GM08714 (cell line): Measurements from ENCODE around the gene RAB40C.
A peak's percentile ranks its signal among the peaks of the same experiment; 100 is the strongest.

ENCODE experiments used
- H3K4me3 ChIP-seq: fragments of 200-500 bp; sonication (Bioruptor generic); 2 replicates; pipeline ENCODE4 v1.5.1; 2014; ENCODE audit warnings: mild to moderate bottlenecking, low read length, inconsistent platforms
- ZNF274 ChIP-seq: IDR thresholded peaks from 2 replicates; pipeline ENCODE4 v1.6.1; 2012; ENCODE audit warnings: mild to moderate bottlenecking, low read depth, low read length

Gene RAB40C

DNA sequence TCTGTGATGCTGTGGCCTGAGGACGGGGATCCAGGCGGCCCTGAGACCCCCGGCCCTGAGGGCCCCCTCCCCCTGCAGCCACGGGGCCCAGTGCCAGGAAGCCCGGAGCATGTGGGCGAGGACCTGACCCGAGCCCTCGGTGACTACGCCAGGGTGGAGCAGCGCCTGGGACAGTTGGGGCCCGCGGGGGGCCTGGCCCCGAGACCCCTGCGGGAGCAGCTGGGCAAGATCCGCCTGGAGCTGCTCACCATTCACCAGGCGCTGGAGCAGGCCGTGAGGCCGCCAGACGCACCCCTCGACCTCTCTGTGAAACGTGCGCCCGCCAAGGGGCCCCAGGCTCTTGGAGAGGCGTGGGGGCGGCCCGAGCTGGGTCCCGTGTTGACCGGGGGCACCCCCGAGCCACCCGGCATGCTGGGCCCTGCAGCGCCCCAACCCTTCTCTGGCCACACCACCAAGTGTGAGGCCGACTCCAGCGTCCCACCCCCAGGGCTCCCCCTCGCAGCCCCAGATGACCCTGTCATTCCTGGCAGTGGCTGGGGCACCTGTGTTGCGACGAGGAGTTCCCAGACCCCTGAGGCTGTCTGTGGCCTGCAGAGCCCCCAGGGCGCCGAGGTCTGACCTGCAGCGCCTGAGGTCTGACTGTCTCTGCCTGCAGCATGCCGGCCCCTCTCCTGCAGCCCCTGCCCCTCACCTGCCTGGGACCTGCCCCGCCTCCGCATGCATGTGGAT lies 25.0 kb upstream of the RAB40C start:
- H3K4me3 ChIP-seq: no peak overlapping the region
- TF ChIP-seq ZNF274: no peak

DNA sequence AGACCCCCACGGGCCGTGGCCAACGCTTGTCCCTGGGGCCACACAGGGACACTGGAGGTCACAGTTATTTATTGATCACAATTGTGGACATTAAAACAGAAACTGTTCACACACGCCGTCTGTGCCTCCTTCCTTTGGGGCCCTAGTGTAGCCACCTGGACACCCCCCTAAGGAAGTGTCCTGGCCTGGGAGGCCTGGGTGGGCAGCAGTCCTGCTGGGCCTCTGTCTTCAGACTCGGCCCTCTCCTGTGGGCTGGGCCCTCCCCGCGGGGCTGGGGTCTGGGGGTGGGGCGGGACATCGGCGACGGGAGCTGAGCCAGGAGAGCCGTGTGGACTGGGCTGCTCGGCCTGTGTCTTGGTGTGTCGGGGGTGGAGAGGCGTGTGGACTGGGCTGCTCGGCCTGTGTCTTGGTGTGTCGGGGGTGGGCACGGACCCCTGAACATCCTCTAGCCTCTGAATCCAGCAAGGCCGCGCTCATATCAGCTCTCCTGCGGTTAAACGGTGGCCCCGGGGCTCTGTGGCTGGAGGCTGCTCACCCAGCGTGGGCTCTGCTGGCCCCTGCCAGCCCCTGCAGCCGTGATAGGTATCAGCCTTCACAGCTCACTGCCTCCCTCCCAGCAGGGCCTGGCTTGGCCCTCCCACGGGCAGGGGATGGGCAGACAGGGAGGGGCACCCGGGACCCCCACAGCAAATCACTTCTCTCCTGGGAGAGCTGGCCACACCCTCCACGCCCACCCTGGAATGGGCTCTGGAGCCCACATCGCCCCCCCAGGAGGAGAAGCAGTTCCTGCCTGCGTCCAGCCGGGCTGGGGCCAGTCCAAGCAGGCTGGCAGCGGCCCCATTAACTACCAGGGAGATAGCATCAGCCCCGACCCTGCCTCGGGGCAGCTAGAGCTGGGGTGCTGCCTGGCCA lies 24.2 kb upstream of the RAB40C start:
- TF ChIP-seq ZNF274: no peak
- no peak overlapping the region for H3K4me3 ChIP-seq

DNA sequence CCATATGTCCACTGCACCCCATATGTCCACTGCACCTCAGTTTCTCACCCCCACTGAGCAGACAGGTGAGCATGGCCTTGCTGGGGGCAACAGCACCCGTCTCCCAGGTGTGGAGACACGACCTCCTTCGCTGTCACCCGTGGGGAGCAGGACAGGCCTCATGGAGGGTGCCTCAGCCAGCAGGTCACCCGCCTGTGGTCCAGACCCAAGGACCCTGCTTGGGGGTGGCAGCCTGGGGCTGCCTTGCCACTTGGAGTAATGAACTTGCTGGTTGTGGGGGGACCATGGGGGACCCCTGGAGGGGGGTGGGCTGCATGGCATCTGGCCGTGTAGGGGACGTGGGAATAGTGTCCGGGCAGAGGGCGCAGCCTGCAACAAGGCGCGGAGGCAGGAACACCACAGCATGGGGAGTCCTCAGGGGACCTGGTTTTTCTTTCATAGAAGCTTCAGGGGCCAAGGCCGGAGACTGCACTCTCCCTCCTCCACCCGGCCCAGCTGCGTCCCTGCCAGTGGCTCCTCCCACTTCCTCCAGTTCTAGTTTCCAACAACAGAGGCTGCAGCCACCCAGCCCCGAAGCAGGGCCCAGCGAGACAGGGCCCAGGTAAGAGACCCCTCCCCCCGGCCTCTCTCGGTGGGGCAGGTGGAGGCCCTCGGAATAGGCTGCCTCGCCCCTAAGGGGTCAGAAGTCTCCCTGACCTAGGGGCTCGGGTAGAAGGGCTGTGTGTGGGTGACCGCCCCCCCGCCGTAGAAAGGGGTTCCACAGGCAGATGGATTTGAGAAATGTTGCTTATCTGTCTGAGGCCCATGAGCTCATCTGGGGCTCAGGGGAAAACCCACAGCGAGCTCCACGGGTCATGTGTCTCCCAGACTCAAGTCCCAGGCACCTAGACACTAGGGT lies 23.1 kb upstream of the RAB40C start, which contains the start of gene NHLRC4:
TSS of gene NHLRC4 (plus strand) at position 531 of the 898 bp plus-strand sequence. CDS start 1,043 bp downstream, outside the sequence.
- H3K4me3 ChIP-seq: peak within 1 kb of the TSS; percentile 6; the same call in 1 of the 2 replicates
- TF ChIP-seq ZNF274: no peak

DNA sequence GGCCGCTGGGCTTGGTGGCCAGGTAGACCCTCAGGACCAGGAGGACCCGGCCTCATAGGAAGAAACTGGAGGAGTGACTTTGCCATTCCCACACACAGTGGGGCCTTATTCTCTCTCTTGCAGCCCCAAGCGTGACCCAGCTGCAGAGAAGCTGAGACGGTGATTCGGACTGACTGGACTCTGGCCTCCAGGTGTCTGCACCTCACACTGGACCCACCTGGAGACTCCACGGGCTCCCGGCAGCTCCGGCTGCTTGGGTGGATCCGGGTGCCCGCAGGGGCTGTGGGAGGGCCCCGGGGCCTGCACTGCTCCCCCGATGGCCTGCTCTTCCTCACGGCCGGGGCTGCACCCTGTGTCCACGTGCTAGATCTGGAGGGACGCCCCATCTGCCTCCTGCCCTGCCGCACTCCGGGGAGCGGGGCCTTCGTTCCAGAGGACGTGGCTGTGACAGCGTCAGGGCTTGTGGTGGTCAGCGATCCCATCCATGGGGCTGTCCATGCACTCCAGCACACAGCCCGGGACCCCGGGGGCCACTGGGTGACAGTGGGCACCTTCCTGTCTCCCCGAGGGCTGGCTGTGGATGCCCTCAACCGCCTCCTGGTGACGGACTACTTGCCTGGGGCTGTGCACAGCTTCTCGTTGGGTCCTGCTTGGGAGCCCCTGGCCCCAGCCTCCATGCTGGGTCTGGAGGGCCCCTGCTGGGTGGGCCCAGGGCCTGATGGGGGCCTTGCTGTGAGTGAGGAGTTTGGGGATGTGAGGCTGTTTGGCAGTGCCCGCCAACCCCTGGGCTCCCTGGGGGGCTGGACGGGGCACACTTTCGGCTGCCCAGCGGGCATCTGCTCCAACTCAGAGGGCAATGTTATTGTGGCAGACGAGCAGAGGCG lies 22.3 kb upstream of the RAB40C start:
- TF ChIP-seq ZNF274: no peak
- no peak overlapping the region; the same call in 1 of the 2 replicates for H3K4me3 ChIP-seq

DNA sequence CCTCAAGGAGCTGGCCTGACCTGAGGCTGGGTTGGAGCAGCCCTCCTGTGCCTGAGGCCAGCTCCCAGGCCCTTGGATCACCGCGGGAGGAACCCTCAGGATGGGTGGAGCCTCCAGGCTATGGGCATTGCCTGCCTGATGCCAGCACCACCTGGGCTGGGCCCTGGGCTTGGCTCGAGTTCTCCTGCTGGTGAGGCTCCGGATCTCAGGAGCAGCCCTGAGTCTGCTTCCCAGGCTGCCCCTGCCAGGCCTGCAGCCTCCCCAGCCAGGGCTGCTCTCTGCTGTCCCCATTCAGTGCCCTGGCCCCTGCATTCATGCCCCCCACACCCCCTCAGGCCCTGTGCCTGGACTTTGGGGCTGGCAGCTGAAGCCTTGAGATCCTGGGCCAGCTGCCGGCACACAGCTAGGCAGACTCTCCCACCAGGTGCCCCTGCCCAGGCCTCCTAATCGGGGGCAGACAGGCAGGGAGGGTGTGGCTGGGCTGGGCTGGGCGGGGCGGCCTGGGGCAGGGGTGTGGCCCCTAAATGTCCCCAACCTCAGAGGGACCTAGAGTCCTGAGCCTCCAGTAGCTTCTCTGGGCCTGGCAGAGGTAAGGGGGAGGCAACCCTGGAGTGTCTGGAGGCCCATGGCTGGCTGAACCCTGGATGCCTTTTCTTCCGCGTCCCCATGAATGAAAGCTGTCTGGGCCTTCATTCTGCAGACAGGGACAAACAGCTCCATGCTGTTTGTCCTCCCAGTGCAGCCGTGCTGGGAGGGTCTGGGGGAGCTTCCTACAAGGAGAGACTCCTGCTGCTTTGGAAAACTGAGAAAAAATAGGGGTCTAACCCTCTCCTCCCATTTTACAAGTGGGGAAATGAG lies 21.2 kb upstream of the RAB40C start:
- TF ChIP-seq ZNF274: no peak
- H3K4me3 ChIP-seq: peak overlapping the region; percentile 56; the same call in 1 of the 2 replicates

DNA sequence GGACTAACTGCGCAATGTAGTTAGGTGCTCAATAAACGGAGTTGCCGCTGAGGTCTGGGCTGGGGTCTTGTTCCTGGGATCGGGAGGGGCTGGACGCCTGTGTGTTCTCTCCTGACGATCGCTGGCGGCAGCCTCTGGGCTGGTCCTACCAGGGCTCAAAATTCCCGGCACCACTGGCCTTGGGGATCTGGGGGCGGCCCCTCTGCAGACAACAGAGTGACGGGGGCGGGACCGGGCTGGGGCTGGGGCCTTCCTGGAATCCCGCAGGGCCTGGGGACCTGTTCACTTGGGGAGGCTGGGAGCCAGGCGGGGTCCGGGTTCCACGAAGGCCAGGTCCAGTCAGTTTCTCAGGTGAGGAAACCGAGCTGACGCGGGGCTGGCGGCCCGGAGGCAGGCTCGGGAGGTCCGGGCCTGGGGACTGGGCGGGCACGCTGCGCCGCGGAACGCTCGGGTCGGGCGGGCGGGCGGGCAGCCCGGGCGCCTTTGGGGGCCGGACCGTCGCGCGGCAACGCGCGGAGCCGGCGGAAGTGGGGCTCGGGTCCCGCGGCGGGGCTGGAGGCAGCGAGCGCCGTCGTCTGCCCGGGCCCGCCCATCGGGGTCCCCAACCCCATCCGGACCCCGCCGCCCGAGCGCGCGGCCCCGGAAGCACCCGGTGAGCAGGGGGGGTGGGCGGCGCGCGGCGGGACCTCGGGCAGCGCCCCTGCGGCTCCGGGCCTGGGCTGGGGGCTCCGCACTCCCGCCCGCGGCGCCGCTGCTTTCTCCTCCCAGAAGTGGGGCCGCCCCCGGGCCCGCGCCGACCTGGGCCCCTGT lies 20.2 kb upstream of the RAB40C start, which contains the start of gene PIGQ:
TSS of gene PIGQ (plus strand) at position 524 of the 810 bp plus-strand sequence. CDS start 4,107 bp downstream, outside the sequence.
- TF ChIP-seq ZNF274: no peak
- peak within 1 kb of the TSS; percentile 98 for H3K4me3 ChIP-seq

DNA sequence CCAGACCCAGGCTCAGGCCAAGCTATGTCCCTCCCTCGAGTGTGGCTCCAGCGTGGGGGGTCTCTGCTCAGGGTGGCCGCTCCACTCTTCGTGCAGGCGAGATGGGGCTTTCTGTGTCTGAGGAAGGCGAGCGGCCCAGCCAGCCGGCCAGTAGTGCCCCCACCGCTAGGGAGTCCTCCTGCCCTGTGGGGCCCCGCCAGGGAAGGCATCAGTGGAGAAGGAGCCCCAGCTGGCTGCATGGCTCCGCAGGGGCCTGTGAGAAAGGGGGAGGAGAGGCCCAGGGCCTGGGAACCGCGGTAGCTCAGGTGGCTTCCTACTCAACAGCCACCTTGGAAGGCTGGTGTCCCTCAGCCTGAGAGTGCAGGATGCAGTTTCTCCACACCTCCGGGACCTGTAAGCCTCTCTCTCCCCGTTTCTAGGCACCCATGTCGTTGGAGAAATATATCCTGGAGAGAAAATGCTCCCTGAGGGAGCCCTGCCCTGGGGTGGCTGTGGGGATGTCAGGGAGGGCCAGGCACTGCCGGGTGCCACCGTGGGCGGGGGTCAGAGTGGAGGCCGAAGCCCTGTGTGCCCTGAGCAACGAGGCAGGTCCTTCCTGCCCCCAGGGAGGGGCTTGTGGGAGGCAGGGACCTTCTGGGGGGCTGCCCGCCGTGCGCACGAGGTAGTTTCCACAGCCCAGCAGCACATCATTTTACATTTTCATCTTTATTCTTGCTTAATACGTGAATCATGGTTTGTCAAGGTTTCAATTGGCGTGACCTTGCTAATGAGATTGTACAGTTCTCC lies 16.8 kb upstream of the RAB40C start:
- H3K4me3 ChIP-seq: no peak overlapping the region
- no peak for TF ChIP-seq ZNF274

DNA sequence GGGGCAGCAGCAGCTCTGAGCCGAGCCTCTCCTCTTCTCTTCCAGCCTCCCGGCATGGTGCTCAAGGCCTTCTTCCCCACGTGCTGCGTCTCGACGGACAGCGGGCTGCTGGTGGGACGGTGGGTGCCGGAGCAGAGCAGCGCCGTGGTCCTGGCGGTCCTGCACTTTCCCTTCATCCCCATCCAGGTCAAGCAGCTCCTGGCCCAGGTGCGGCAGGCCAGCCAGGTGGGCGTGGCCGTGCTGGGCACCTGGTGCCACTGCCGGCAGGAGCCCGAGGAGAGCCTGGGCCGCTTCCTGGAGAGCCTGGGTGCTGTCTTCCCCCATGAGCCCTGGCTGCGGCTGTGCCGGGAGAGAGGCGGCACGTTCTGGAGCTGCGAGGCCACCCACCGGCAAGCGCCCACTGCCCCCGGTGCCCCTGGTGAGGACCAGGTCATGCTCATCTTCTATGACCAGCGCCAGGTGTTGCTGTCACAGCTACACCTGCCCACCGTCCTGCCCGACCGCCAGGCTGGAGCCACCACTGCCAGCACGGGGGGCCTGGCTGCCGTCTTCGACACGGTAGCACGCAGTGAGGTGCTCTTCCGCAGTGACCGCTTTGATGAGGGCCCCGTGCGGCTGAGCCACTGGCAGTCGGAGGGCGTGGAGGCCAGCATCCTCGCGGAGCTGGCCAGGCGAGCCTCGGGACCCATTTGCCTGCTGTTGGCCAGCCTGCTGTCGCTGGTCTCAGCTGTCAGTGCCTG lies 15.7 kb upstream of the RAB40C start:
- no peak for TF ChIP-seq ZNF274

DNA sequence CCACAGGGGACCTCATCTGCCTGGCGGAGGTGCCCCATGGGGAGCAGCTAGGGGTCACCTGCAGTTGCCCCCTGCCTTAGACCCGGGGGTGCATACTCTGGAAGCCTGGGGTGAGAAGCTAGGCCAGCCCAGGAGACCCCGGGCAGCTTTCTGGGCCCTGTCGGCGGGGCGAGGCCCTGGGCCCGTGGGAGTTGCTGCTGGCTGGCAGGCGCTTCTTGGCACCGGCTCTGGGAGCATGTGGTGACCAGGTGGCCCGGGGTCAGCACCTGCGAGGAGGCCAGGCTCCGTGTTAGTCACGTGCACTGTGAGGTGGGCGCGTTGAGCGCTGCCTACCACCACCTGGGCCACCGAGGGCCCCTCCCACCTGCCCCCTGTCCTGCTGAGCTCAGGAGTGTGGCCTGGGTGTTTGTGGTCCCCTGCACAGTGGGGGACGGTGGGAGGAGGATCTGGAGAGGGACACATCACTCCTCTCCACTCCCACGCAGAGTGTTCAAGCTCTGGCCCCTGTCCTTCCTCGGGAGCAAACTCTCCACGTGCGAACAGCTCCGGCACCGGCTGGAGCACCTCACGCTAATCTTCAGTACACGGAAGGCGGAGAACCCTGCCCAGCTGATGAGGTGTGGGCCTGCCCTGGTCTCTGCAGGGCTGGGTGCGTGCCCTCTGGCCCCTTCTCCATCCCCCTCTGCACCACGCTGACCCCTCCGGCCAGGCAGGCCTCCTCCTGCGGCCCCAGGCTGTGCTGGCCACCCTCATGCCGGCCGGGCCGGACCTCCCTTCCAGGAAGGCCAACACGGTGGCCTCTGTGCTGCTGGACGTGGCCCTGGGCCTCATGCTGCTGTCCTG lies 14.3 kb upstream of the RAB40C start:
- no peak for TF ChIP-seq ZNF274
- H3K4me3 ChIP-seq: no peak overlapping the region

More for the DNA sequence above, 15.7 kb upstream of the RAB40C start:
- no peak overlapping the region for H3K4me3 ChIP-seq
